ENCODE measurements around the gene DLL3.
"Not testable (repeated sequence)": the region's sequence is repeated elsewhere in the genome, so short reads cannot be mapped to it uniquely, and the experiment has no call there.

Gene DLL3, protein sequence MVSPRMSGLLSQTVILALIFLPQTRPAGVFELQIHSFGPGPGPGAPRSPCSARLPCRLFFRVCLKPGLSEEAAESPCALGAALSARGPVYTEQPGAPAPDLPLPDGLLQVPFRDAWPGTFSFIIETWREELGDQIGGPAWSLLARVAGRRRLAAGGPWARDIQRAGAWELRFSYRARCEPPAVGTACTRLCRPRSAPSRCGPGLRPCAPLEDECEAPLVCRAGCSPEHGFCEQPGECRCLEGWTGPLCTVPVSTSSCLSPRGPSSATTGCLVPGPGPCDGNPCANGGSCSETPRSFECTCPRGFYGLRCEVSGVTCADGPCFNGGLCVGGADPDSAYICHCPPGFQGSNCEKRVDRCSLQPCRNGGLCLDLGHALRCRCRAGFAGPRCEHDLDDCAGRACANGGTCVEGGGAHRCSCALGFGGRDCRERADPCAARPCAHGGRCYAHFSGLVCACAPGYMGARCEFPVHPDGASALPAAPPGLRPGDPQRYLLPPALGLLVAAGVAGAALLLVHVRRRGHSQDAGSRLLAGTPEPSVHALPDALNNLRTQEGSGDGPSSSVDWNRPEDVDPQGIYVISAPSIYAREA

DNA sequence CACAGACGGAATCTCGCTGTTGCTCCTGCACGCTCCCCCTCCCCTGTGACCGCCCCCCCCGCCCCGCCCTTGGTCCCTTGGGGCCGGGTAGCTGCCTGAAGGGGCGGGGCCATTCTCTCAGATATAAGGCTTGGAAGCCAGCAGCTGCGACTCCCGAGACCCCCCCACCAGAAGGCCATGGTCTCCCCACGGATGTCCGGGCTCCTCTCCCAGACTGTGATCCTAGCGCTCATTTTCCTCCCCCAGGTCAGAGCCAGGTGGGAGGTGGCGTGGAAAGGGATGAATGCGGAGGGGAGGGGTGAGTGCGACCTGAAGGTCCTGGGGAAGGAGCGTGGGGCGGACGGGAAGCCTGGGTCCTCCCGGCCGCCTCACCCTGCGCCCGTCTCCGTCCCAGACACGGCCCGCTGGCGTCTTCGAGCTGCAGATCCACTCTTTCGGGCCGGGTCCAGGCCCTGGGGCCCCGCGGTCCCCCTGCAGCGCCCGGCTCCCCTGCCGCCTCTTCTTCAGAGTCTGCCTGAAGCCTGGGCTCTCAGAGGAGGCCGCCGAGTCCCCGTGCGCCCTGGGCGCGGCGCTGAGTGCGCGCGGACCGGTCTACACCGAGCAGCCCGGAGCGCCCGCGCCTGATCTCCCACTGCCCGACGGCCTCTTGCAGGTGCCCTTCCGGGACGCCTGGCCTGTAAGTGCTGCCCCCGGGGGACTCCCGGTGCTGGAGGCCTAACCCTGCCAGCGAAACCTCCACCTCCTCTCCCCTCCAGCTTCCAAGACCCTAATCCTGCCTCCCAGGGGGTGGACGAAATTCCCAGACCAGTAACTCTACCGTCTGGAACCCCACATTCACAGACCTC, at the start of gene DLL3:
DLL3 (plus strand) TSS at position 150 of the 845 bp plus-strand sequence; CDS start at position 178, 28 bp downstream.
- peak; percentile 21 for DNase-seq

DNA sequence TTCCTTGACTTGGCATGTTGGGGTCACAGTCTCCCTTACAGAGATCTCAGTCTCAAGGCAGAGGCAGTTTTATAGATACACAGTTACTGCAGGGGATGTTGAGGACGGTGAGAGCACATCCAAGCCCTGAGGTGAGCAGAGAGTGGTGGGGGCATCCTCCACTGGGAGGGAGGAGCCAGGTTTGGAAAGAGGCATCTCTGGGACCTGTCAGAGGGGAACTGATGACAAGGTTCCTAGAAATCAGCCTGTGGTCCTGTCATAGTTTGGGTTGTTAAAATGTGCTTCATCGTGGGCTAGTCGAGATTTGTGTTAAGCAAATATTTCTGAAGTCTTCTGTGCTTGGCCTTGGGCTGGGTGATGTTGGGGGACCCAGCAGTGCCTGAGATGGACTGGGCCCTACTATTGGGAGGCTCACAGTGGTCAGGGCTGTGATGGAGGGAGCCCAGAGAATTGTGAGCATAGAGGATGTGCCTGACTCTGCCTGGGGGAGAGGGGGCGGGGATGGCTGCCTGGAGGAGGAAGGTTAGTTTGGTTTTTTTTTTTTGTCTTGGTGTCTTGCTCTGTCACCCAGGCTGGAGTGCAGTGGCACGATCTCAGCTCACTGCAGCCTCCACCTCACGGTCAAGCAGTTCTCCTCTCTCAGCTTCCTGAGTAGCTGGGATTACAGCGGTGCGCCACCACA, 49.5 kb upstream of the DLL3 start:
- no peak for DNase-seq

DNA sequence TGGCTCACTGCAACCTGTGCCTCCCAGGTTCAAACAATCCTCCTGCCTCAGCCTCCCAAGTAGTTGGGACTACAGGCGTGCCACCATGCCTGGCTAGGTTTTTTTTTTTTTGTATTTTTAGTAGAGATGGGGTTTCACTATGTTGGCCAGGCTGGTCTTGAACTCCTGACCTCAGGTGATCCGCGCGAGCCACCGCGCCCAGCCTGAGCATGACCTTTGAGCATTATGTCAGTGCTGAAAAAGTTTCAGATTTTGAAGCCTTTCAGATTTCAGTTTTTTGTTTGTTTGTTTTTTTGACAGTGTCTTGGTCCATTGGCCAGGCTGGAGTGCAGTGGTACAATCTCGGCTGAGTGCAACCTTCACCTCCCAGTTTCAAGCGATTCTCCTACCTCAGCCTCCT, 47.5 kb upstream of the DLL3 start:
- DNase-seq, result not testable (repeated sequence)

DNA sequence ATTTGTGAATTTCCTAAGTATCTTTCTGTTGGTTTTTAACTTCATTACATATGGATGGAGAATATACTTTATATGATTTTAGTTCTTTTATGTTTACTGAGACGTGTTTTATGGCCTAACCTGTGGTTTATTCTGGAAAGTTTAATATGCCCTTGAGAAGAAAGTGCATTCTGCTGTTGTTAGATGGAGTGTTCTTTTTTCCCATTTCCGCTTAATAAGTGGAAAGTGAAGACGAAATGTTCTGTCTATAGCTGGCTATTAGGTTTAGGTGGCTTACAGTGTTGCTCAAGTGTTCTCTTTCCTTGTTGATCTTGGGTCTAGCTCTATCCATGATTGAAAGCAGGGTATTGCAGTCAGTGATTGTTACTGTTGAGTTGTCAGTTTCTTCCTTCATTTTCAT, 35.3 kb upstream of the DLL3 start:
- DNase-seq, result no peak

DNA sequence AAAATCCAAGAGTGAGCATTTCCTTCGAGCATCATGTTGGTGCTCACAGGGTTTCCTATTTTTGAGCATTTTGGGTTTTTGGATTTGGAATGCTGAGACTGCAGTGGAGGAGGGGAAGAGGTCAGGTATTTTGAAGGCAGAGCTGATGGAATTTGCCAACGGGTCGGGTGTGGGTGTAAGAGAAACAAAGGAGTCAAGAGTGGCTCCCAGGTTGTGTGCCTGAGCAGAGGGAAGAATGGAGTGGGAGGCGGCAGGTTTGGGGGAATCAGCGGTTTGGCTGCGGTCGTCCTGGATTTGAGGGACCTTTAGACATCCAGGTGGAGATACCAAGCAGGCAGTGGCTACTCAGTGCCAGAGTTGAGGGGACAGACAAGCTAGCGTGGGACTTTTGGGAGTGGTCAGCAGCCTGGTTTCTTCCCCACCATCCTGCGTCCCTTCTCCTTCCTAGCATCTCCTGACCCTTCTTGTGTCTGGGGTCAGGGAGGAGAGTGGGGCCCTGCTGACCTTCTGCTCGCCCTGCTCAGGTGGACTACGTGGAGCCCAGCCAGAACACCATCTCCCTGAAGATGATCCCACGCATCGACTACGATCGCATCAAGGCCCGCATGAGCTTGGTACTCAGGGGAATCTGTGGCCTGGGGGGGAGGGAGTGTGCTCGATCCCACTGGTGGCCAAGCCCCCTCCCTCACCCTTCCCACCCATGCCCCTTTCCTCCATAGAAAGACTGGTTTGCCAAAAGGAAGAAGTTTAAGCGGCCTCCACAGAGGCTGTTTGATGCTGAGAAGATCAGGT, 32.6 kb upstream of the DLL3 start:
- DNase-seq, result no peak

DNA sequence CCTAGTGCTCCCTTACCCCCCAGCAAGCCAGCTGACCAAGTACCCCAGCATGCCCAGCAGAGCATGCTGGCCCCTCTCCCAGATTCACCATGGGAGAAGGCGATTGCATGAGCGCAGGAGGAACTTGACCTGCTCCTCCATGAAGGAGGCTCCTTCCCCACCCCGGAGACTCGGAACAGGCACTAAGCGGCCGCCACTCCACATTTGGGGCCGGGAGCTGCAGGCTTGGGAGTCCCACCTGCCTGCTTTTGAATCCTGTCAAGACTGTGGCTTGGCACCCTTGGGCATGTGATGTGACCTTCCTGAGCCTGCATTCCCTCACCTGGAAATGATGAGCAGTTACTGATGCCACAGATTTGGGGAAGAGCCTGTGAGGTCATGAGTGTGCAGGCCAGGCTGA, 30.8 kb upstream of the DLL3 start:
- DNase-seq, result no peak

DNA sequence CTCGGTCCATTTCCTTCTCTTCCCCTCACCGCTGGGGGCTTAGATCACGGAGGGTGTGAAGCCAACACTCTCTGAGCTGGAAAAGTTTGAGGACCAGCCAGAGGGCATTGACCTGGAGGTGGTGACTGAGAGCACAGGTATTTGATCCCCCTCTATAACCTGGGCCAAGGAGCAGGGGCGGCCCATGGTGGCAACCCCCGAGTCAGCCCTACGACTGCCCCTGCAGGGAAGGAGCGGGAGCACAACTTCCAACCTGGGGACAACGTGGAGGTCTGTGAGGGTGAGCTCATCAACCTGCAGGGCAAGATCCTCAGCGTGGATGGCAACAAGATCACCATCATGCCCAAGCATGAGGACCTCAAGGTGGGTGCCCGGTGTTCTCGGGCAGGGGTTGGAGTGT, 29.7 kb upstream of the DLL3 start:
- no peak for DNase-seq

DNA sequence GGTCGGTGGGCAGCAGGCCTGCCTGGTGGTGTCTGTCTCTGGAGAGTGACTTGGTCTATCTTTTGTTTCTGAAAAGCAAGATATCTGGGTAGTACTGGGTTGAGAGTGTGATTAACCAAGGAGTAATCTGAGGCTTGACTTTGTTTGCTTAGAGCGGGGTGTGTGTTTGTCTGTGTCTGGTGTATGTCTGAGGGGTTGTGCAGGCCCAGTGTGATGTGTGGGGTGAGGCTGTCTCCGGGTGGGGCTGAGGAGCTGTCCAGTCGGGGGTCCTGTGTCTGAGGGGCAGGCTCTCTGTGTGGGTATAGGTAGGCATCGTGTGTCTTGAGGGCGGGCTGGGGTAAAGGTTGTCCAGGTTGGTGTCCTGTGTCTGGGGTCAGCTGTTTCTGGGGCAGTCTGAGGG, 29.2 kb upstream of the DLL3 start:
- no peak for DNase-seq

DNA sequence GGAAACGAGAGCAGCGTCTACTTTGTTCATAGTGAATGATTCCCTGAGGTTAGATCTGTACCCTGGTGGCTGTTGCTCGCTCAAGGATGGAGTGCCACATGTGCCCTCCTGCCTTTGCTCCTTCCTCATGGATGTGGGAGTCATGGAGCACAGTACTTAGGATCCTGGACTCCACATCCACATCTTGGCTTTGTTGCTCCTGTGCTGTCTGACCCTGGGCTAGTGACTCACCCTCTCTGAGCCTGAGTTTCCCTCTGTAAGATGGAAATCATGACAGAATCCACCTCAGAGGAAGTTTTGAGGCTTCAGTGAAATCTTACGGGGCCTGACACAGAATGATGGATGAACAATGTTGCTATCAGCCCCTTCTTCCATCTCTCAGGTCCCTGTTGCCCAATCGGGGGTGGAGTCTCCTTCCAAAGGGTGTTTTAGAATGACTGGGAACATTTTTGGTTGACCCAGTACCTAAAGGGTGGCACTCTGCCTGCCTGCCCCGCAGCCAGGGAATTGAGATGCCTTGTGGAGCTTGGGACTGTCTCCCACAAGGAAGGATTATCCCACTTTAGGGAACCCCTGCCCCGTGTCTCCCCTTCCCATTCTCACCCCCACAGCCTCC, 27.9 kb upstream of the DLL3 start:
- DNase-seq, result no peak

DNA sequence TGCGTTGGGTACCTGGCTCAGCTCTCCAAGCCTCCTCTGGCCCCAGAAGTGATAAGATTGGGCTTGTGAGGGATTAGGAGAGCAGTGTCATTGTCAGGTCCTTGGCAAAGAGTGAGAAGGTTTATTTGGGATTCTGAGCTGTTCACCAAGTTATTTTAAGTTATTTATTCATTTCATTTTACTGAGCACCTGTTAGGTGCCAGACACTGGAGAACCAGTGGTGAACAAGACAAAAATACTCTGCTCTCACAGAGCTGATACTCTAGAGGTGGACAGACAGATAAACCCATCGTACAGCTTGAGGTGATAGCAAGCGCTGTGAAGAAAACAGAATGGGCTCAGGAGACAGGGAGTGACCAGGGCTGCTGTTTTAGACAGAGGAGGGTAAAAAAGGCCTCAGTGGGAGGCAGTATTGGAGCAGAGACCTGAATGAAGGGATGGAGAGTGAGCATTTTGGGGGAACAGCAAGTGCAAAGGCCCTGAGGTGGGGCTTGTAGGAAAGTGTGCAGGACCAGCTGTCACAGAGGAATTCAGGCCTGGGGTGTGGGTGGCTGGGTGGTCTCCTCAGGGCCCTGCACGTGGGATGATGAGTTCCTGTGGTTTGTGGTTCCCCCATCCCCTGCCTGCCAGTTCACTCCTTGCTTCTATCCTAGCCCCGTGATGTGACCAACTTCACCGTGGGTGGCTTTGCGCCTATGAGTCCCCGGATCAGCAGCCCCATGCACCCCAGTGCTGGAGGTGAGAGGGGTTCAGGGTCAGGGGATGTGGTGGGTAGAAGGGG, 26.8 kb upstream of the DLL3 start:
- no peak for DNase-seq

DNA sequence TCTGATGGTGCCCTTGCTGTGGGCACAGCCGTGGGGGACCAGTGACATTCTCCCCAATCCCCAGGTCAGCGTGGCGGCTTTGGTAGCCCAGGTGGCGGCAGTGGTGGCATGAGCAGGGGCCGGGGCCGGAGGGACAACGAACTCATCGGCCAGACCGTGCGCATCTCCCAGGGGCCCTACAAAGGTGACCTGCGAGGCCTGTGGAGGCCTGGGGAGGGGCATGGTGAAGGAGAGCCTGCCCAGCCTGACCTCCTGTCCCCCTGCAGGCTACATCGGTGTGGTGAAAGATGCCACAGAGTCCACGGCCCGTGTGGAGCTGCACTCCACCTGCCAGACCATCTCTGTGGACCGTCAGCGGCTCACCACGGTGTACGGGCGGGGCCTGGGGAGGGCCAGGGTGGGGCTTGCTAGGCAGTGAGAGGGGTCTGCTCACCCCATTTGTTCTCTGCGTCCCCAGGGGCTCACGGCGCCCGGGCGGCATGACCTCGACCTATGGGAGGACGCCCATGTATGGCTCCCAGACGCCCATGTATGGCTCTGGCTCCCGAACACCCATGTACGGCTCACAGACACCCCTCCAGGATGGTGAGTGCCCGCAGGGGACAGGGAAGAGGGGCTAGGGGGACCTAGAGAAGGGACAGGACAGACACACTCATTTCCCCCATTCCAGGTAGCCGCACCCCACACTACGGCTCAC, 25.9 kb upstream of the DLL3 start:
- no peak for DNase-seq

DNA sequence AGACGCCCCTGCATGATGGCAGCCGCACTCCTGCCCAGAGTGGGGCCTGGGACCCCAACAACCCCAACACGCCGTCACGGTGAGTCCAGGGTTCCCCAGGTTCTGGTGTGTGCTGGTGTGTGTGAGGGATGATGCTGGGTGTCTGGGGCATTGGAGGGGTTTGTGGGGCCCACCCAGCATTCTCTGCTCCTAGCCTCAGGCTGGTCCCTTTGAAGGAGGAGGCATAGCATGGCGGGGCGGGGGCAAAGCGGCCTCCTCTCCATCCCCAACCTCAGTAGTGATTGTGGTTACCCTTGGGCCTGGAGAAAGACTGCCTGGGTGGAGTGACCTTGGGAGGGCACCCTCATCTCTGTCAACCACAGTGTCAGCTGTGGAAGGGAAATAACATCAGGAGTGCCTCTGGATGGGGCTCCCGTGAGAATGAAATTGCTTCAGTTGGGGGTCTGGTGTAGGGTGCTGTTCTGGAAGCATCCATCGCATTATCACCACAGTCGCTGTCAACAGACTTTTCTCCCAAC, 25.2 kb upstream of the DLL3 start:
- no peak for DNase-seq

DNA sequence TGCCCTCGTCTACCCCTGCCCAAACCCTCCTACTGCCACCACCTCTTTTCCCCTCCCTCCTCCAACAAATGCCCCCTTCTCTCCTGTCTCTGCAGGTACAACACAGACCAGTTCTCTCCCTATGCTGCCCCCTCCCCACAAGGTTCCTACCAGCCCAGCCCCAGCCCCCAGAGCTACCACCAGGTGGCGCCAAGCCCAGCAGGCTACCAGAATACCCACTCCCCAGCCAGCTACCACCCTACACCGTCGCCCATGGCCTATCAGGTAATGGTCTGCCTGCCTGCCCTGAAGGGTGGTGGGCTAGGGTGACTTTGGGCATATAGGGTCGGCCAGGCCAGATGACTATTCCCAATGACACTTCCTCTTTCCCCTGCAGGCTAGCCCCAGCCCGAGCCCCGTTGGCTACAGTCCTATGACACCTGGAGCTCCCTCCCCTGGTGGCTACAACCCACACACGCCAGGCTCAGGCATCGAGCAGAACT, 24.6 kb upstream of the DLL3 start:
- DNase-seq, result peak; percentile 72

DNA sequence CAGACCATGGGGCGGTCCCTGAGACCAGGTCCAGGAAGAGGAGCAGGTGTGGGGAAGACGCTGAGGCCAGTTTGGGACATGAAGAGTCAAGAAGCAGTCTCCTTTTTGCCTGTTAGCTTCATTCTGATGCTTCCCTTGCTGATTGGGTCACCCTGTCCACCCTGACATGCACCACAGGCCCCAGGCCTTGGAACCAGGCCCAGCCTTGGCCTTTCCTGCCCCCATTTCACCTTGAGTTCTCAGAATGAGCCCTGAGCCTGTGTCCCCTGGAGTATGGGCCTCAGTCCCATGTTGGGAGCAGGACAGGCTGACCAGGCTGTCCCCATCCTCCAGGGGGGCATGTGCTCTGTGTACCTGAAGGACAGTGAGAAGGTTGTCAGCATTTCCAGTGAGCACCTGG, 23.0 kb upstream of the DLL3 start:
- no peak for DNase-seq

DNA sequence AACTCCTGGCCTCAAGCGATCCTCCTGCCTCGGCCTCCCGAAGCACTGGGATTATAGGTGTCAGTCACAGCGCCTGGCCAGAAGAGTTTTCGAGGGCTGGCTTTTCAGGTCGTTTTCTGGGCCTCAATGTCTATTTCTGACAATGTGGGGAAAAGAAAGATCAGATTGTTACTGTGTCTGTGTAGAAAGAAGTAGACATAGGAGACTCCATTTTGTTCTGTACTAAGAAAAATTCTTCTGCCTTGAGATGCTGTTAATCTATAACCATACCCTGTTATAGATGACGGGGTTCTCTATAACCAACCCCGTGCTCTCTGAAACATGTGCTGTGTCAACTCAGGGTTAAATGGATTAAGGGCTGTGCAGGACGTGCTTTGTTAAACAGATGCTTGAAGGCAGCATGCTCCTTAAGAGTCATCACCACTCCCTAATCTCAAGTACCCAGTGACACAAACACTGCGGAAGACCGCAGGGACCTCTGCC, 19.4 kb upstream of the DLL3 start:
- DNase-seq, result not testable (repeated sequence)

DNA sequence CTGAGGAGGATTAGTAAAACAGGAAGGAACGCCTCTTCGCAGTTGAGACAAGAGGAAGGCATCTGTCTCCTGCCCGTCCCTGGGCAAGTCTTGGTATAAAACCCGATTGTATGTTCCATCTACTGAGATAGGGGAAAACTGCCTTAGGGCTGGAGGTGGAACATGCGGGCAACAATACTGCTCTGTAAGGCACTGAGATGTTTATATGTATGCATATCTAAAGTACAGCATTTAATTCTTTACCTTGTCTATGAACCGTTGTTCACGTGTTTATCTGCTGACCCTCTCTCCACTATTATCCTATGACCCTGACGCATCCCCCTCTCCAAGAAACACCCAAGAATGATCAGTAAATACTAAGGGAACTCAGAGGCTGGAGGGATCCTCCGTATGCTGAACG, 18.8 kb upstream of the DLL3 start:
- no peak for DNase-seq

DNA sequence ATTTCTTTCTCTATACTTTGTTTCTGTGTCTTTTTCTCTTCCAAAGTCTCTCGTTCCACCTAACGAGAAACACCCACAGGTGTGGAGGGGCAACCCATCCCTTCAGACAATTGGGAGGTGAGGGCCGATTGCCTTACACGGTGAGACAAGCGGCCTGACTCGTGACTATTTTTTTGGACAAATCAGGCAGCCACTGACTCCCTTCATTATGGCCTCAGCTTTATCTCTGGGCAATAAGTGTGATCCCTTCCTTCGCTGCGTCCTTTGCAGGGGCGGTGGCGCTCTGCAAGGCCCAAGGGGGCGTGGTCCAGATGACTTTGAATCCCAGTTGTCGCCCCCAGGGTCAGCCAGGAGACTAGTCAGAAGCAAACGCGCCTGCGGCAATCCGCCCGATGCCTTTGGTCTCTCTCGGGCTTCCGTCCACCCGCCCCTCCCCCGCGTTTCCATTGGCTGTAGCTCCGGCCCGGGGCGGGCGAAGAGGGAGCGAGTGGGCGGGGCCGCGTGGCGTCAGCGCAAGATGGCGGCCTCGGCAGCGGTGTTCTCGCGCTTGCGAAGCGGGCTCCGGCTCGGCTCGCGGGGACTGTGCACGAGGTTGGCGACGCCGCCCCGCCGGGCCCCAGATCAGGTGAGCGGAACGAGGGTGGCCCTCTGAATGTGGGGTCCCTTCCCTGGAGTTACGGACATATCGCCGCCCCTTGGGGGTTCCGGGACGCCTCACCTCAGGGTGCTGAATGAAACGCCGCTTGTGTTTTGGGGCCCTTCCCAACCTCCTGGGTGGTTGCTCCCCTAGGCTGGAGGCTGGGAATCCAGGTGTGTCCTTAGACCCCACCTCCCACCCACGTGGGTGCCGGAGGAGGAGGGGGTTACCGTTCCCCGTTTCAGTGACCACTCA, 18.2 kb upstream of the DLL3 start, which contains the start of gene TIMM50:
TIMM50 (plus strand) TSS at position 502 of the 892 bp plus-strand sequence; CDS start at position 518, 16 bp downstream.
- DNase-seq, result peak; percentile 97

DNA sequence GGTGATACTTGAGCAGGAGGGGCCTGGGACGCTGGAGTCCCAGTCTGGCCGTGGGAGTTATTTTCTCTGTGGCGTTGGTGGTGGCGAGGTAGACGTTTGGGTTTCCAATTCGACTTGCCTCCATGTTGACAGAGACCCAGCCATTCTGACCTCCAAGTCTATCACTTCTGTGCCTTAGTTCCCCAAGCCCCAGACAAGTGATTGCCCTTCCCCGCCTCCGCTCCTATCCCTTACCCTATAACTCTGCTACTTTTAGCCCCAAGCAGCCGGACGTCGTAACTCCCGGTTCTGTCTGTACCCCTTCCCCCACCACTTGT, 17.6 kb upstream of the DLL3 start:
- DNase-seq, result no peak

DNA sequence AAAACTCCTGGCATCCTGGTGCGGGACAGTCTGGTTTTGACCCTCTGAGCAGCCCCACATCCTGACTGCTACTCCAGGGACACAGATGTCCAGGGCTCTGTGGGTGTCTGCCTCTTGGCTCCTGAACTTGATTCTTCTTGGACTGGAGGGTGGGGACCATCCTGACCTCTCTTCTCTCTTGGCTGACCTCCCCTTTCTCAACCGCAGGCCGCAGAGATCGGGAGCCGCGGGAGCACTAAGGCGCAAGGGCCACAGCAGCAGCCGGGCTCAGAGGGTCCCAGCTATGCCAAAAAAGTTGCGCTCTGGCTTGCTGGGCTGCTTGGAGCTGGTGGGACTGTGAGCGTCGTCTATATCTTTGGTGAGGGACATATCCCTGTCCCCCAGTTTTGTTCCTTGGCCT, 17.1 kb upstream of the DLL3 start:
- no peak for DNase-seq

Measured in stimulated activated naive CD4-positive, alpha-beta T cell treated with Interleukin-2 at 50 U/mL for 16 hours (primary cell).